HCT116 (cell line): Measurements from ENCODE around the gene NGFR. TPM values are rescaled to one million over a fixed set of nuclear protein-coding genes. Genes with fewer than 3 reads are reported as not detected.

Source experiments
- ATAC-seq: fragments of 200-7000 bp; cut with Tn5 transposase; 2 replicates; pipeline ENCODE4 v1.9.1; 2020; ENCODE audit warnings: mild to moderate bottlenecking, moderate library complexity
- BruUV-seq: library from RNA; stranded (reverse); fragments of 400-500 nt; replicated peaks from 2 replicates; lab custom pipeline; 2021; lab: Mats Ljungman, UMichigan
- CTCF ChIA-PET: fragments of 300-600 bp; sonication (Branson Sonifier 250); formaldehyde crosslinking; loops from one replicate; lab custom pipeline; 2021; ENCODE audit warnings: antibody characterized with exemption; lab: Charles Lee
- POLR2A ChIA-PET: fragments of 300-600, 350-600 bp; sonication (Branson Sonifier 250); formaldehyde crosslinking; loops from one replicate; lab custom pipeline; 2021; ENCODE audit warnings: antibody characterized with exemption; lab: Charles Lee
- RAD21 ChIA-PET, 2 experiments: fragments of 300-600 bp; sonication (Branson Sonifier 250); formaldehyde crosslinking; loops; one replicate each; lab custom pipeline; 2023; ENCODE audit warnings: low total read pairs in 2 of 2; ENCODE audit not compliant: uncharacterized antibody in 2 of 2, unreplicated experiment in 2 of 2, low non-redundant PET in 1 of 2; lab: Charles Lee
- DNase-seq: peaks from one replicate; pipeline ENCODE4 v3.0.0-alpha.2; 2010; ENCODE audit warnings: low read depth, low spot score
- H2AFZ ChIP-seq: fragments of 200-600 bp; shearing (Covaris generic), sonication (generic); 2 replicates; pipeline ENCODE4 v1.6.1; 2017; ENCODE audit warnings: low read depth, mixed run types, mixed read lengths, antibody characterized with exemption, low read length; ENCODE audit not compliant: poor library complexity, severe bottlenecking
- H3K27ac ChIP-seq: 2 replicates; pipeline ENCODE4 v1.5.1; 2012; ENCODE audit warnings: low read depth, low read length
- H3K27me3 ChIP-seq: fragments of 200-600 bp; sonication (generic); 2 replicates; pipeline ENCODE4 v1.6.1; 2016; ENCODE audit warnings: mixed run types, low read length, mixed read lengths; ENCODE audit not compliant: insufficient read depth
- H3K36me3 ChIP-seq, 2 experiments: fragments of 200-500 bp in 1 of 2; fragments of 200-600 bp in 1 of 2; sonication (Bioruptor generic) in 1 of 2; sonication (generic) in 1 of 2; 2 replicates each; pipeline versions ENCODE4 v1.5.1 to v1.6.1; 2014 to 2016; ENCODE audit warnings: low read length in 2 of 2, inconsistent platforms in 1 of 2, mixed read lengths in 1 of 2, mixed run types in 1 of 2; ENCODE audit not compliant: insufficient read depth in 2 of 2, control insufficient read depth in 1 of 2
- H3K4me1 ChIP-seq, 2 experiments: fragments of 200-600 bp in 1 of 2; sonication (generic) in 1 of 2; 2 replicates each; pipeline versions ENCODE4 v1.5.1 to v1.6.1; 2012 to 2017; ENCODE audit warnings: low read length in 2 of 2, inconsistent platforms in 1 of 2, mild to moderate bottlenecking in 1 of 2, mixed read lengths in 1 of 2, mixed run types in 1 of 2, moderate library complexity in 1 of 2; ENCODE audit not compliant: insufficient read depth in 2 of 2, control insufficient read depth in 1 of 2
- H3K4me2 ChIP-seq: fragments of 200-600 bp; sonication (generic); 2 replicates; pipeline ENCODE4 v1.6.1; 2017; ENCODE audit warnings: mixed run types, low read length, mixed read lengths
- H3K4me3 ChIP-seq, 2 experiments: fragments of 200-600 bp in 1 of 2; sonication (generic) in 1 of 2; replicated peaks in 1 of 2; 2 replicates each; pipeline ENCODE4 v1.5.1; 2011 to 2016; ENCODE audit warnings: low read length in 2 of 2, control low read depth in 1 of 2, low read depth in 1 of 2, mild to moderate bottlenecking in 1 of 2, mixed read lengths in 1 of 2, mixed run types in 1 of 2
- H3K79me2 ChIP-seq: fragments of 200-600 bp; sonication (generic); 2 replicates; pipeline ENCODE4 v1.6.1; 2017; ENCODE audit warnings: mild to moderate bottlenecking, mixed run types, low read length, moderate library complexity, mixed read lengths; ENCODE audit not compliant: insufficient read depth
- H3K9ac ChIP-seq: fragments of 200-600 bp; sonication (generic); 2 replicates; pipeline ENCODE4 v1.6.1; 2016; ENCODE audit warnings: low read length, mixed read lengths
- H3K9me2 ChIP-seq: fragments of 200-600 bp; sonication (generic), shearing (Covaris generic); 2 replicates; pipeline ENCODE4 v1.6.1; 2017; ENCODE audit warnings: mixed run types, mild to moderate bottlenecking, moderate library complexity; ENCODE audit not compliant: insufficient read depth
- H3K9me3 ChIP-seq, 2 experiments: fragments of 200-500 bp in 1 of 2; fragments of 200-600 bp in 1 of 2; sonication (Bioruptor generic) in 1 of 2; sonication (generic) in 1 of 2; 2 replicates each; pipeline ENCODE4 v1.6.1; 2014 to 2017; ENCODE audit warnings: low read length in 2 of 2, mixed read lengths in 2 of 2, inconsistent platforms in 1 of 2, low read depth in 1 of 2, mild to moderate bottlenecking in 1 of 2, mixed run types in 1 of 2, moderate library complexity in 1 of 2; ENCODE audit not compliant: control insufficient read depth in 1 of 2, insufficient read depth in 1 of 2
- H4K20me1 ChIP-seq: fragments of 200-600 bp; sonication (generic), shearing (Covaris generic); 2 replicates; pipeline ENCODE4 v1.6.1; 2017; ENCODE audit warnings: mixed run types, mild to moderate bottlenecking, moderate library complexity; ENCODE audit not compliant: insufficient read depth
- EGR1 ChIP-seq: IDR thresholded peaks from 2 replicates; pipeline ENCODE4 v1.6.1; 2012; ENCODE audit warnings: low read depth
- EZH2 ChIP-seq: fragments of 200-600 bp; sonication (generic); IDR thresholded peaks from 2 replicates; pipeline ENCODE4 v1.6.1; 2017; ENCODE audit warnings: antibody characterized with exemption, mixed run types
- EZH2phosphoT487 ChIP-seq: fragments of 200-600 bp; IDR thresholded peaks from 2 replicates; pipeline ENCODE4 v1.6.1; 2018; ENCODE audit warnings: antibody characterized with exemption, borderline replicate concordance
- FOSL1 ChIP-seq: IDR thresholded peaks from 2 replicates; pipeline ENCODE4 v1.6.1; 2012; ENCODE audit warnings: low read depth
- JUND ChIP-seq: IDR thresholded peaks from 2 replicates; pipeline ENCODE4 v1.6.1; 2012
- RAD21 ChIP-seq: IDR thresholded peaks from 2 replicates; pipeline ENCODE4 v1.6.1; 2012; ENCODE audit warnings: low read depth, mild to moderate bottlenecking
- SP1 ChIP-seq: IDR thresholded peaks from 2 replicates; pipeline ENCODE4 v1.6.1; 2012; ENCODE audit warnings: low read depth
- SRF ChIP-seq: IDR thresholded peaks from 2 replicates; pipeline ENCODE4 v1.6.1; 2012; ENCODE audit warnings: low read depth
- TCF7L2 ChIP-seq: IDR thresholded peaks from 2 replicates; pipeline ENCODE4 v1.7.0; 2011; ENCODE audit warnings: borderline replicate concordance, inconsistent platforms; ENCODE audit not compliant: insufficient read depth, insufficient read length; ENCODE audit errors: extremely low read depth
- ZBTB33 ChIP-seq: IDR thresholded peaks from 2 replicates; pipeline ENCODE4 v1.6.1; 2011; ENCODE audit warnings: mild to moderate bottlenecking, low read length, moderate library complexity; ENCODE audit not compliant: insufficient replicate concordance; ENCODE audit errors: extremely low read depth
- intact Hi-C: fragments of 100-400 bp; cut with micrococcal nuclease; formaldehyde crosslinking; loops from 2 replicates; pipeline ENCODE4 v1.10.0; 2022
- total RNA-seq: library from RNA; stranded (reverse); gene quantifications from one replicate; pipeline ENCODE4 v1.2.1, GENCODE V29; 2021; ENCODE audit not compliant: unreplicated experiment
- TF ChIP-seq, protein P1 (sequence below): IDR thresholded peaks from 2 replicates; pipeline ENCODE4 v1.6.1; 2012

NGFR gene
- total RNA-seq, 1 experiment from 2014 or later = 6.1 TPM

DNA sequence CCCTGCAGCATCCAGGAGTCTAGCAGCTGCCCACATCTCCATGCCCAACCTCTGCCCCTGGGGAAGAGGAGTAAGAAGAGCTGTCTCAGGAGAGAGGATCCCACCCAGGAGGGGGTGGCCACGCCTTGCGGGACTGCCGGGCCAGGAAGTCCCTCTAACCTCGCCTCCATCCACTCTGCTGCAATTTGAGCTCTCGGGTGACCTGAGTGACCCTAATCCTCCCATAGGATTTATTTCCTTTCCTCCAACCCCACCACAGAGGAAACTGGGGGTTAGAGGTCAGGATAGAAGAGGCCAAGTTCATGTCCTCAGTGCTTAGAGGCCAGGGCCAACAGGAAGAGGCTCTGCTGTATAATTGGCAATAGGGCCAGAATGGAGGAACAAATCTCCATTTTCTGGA is 22.6 kb upstream of the NGFR start:
- H3K79me2 ChIP-seq = no peaks in the 10 kb centered on the region
- no peaks in the 10 kb centered on the region for H3K36me3 ChIP-seq
- intact Hi-C loops = no loop called here
- H3K9me2 ChIP-seq = no peaks in the 10 kb centered on the region
- ATAC-seq (no peak), DNase-seq (no peak)
- H3K4me3 ChIP-seq = no peak overlapping the region
- no peaks in the 10 kb centered on the region for H4K20me1 ChIP-seq
- H3K4me1 ChIP-seq = peaks cover 0 to 3% of the 10 kb centered on the region in 2 experiments; a peak in 1 of 4 replicates
- peaks cover 7% of the 10 kb centered on the region; the same call in 1 of the 2 replicates for H3K27me3 ChIP-seq
- peaks cover 3 to 6% of the 10 kb centered on the region in 2 experiments; a peak in 2 of 4 replicates for H3K9me3 ChIP-seq
- POLR2A ChIA-PET = no interaction called here
- RAD21 ChIA-PET = no interaction called here
- BruUV-seq = no TSS peak
- H3K4me2 ChIP-seq = no peak overlapping the region
- no peak overlapping the region for H3K9ac ChIP-seq
- TF ChIP-seq EGR1 (no peak), JUND (no peak), RAD21 (no peak), TCF7L2 (no peak), FOSL1 (no peak), EZH2 (no peak), SRF (no peak), EZH2phosphoT487 (no peak)
- TF ChIP-seq, protein P1, sequence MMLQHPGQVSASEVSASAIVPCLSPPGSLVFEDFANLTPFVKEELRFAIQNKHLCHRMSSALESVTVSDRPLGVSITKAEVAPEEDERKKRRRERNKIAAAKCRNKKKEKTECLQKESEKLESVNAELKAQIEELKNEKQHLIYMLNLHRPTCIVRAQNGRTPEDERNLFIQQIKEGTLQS = no peak
- no peak overlapping the region for H3K27ac ChIP-seq
- H2AFZ ChIP-seq = no peak overlapping the region
- CTCF ChIA-PET = interaction anchor here (1.0 kb wide), 1 partner anchor 18 kb away, joined by 3 read pairs; no protein-coding TSS in a partner anchor

DNA sequence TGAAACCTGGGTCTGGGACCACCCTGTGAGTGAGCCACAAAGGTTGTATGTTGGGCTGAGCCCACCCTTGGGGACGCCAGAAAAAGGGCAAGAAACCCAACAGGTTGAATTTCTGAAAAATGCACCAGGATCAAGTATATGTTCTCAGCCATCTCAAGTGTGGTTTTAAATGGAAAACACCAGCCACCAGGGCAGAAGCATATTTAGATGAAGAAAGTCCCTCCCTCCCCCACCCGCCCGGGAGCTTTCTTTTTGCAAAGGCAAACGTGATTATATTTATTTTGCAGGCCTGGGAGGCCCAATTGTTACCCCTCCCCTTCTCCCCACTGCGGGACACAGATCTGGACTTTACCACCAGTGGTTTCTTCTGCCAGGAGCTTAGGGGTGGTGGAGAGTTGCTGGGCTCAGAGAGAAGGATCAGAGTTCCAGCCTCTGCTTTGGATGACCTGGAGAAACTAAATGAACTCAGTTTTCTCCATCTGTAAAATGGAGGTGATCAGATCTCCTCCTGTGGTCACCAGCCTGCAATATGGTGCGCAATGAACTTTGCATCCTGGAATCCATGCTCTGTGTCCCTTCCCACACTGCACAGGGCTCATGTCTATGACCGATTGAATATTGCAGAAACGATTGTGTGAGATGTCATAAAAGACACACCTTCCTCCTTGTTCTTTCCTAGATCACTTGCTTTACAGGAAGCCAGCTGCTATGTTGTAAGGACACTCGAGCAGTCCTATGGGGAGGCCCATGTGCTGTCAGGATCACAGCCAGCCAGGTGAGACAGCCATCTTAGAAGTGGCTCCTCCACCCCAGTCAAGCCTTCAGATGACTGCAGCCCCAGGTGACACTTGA is 21.0 kb upstream of the NGFR start:
- H3K36me3 ChIP-seq = no peaks in the 10 kb centered on the region
- DNase-seq = no peak
- no TSS peak for BruUV-seq
- TF ChIP-seq EGR1 = no peak
- TF ChIP-seq, protein P1 = no peak
- TF ChIP-seq ZBTB33 = no peak
- TF ChIP-seq EZH2phosphoT487 = no peak
- no peak for TF ChIP-seq TCF7L2
- TF ChIP-seq FOSL1 = no peak
- no peak for TF ChIP-seq EZH2
- no peak for TF ChIP-seq SP1
- TF ChIP-seq, all 23 proteins: peak for 0
- no peak for ATAC-seq
- no peaks in the 10 kb centered on the region for H3K9me2 ChIP-seq
- POLR2A ChIA-PET = no interaction called here
- RAD21 ChIA-PET = no interaction called here
- intact Hi-C loops = no loop called here
- CTCF ChIA-PET = no interaction called here
- peaks cover 23% of the 10 kb centered on the region for H3K27me3 ChIP-seq
- no peak overlapping the region for H3K9ac ChIP-seq
- H3K9me3 ChIP-seq = peaks cover 3 to 6% of the 10 kb centered on the region in 2 experiments; a peak in 2 of 4 replicates
- H3K4me1 ChIP-seq = peaks cover 0 to 3% of the 10 kb centered on the region in 2 experiments; a peak in 1 of 4 replicates
- H4K20me1 ChIP-seq = no peaks in the 10 kb centered on the region
- no peaks in the 10 kb centered on the region for H3K79me2 ChIP-seq
- no peak overlapping the region for H3K27ac ChIP-seq
- no peak overlapping the region for H3K4me3 ChIP-seq
- H2AFZ ChIP-seq = no peak overlapping the region
- no peak overlapping the region for H3K4me2 ChIP-seq
